NB4 (cell line): Measurements from ENCODE around the gene ZIC4.

Source experiments
- POLR2A ChIP-seq: IDR thresholded peaks from 2 replicates; pipeline ENCODE4 v1.6.1; 2011; ENCODE audit warnings: mild to moderate bottlenecking; ENCODE audit not compliant: insufficient read length; ENCODE audit errors: extremely low read depth
- TF ChIP-seq, protein P1 (sequence below): IDR thresholded peaks from one replicate; pipeline ENCODE4 v1.5.1; 2012; ENCODE audit warnings: low read depth, low read length

DNA sequence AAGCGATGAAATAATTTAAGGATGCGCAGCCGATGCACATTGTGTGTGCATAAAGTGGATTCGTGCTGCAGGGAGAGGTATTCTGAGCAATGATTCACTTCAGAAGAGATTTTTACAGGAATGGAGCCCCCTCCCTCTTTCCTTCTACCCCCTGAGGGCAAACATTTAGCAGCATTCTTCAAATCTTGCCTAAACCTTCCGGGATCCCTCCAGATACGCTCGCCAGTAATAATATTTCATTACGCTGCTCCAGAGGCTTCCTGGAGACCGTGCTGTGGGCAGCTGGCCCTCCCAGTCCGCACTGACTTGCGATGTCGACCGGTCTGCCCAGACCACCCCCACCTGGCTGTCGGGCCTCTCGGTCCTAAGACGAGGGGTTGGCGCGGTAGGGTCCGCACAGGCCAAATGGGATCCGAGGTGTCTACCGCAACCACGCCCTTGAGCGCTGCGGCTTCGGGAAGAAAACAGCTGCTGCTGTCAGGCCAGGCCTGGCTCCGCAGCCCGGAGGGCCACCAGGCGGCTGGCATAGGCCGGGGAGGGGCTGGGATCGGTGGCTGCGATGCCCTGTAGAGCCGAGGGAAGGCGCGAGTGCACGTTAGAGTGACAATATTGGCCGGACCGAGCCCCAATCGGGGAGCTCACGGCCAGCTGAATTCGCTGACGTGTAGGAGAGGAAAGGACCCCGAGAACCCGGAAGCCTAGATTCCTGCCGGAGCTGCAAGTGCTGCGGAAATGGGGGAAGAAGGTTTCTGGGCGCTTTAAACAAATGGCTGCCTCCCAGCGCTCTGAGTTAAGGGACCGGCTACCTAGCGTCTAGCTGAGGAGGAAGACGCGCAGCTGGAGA is 14.3 kb downstream of the ZIC4 start:
- TF ChIP-seq POLR2A, result no peak
- TF ChIP-seq, protein P1, sequence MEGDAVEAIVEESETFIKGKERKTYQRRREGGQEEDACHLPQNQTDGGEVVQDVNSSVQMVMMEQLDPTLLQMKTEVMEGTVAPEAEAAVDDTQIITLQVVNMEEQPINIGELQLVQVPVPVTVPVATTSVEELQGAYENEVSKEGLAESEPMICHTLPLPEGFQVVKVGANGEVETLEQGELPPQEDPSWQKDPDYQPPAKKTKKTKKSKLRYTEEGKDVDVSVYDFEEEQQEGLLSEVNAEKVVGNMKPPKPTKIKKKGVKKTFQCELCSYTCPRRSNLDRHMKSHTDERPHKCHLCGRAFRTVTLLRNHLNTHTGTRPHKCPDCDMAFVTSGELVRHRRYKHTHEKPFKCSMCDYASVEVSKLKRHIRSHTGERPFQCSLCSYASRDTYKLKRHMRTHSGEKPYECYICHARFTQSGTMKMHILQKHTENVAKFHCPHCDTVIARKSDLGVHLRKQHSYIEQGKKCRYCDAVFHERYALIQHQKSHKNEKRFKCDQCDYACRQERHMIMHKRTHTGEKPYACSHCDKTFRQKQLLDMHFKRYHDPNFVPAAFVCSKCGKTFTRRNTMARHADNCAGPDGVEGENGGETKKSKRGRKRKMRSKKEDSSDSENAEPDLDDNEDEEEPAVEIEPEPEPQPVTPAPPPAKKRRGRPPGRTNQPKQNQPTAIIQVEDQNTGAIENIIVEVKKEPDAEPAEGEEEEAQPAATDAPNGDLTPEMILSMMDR, result no peak
